Nephron (organoid): ENCODE results near the gene TMBIM1.

Source experiments
- H3K27ac Mint-ChIP-seq, 3 experiments: 2 replicates each; pipeline ENCODE4 v1.8.0; 2020; ENCODE audit warnings: mixed read lengths in 3 of 3, mild to moderate bottlenecking in 2 of 3, moderate library complexity in 1 of 3
- H3K27me3 Mint-ChIP-seq: 2 replicates; pipeline ENCODE4 v1.8.0; 2021; ENCODE audit warnings: low read depth, mild to moderate bottlenecking, moderate library complexity, mixed read lengths
- H3K36me3 Mint-ChIP-seq: 2 replicates; pipeline ENCODE4 v1.8.0; 2020; ENCODE audit warnings: low read depth, mixed read lengths
- H3K4me1 Mint-ChIP-seq: 2 replicates; pipeline ENCODE4 v1.8.0; 2020; ENCODE audit warnings: mixed read lengths
- H3K4me3 Mint-ChIP-seq, 3 experiments: 2 replicates each; pipeline ENCODE4 v1.8.0; 2020; ENCODE audit warnings: mild to moderate bottlenecking in 3 of 3, mixed read lengths in 3 of 3, moderate library complexity in 2 of 3
- H3K9me3 Mint-ChIP-seq: 2 replicates; pipeline ENCODE4 v1.8.0; 2020; ENCODE audit warnings: mixed read lengths
- CTCF ChIP-seq, 3 experiments: fragments of 200-600 bp; sonication (generic); IDR thresholded peaks; one replicate each; pipeline ENCODE4 v1.5.0; 2021; ENCODE audit warnings: antibody characterized with exemption in 3 of 3; ENCODE audit not compliant: unreplicated experiment in 3 of 3

Gene TMBIM1

GRCh38 chr2:218332288-218332687 lies 40.0 kb upstream of the TMBIM1 start:
- Mint-ChIP-seq H3K4me1 (peaks cover 54% of the 10 kb centered on the region), H3K27ac (peak overlapping the region; percentile 86 to 95 (median 88)), H3K36me3 (no peaks in the 10 kb centered on the region), H3K4me3 (no peak overlapping the region), H3K27me3 (peaks cover 5% of the 10 kb centered on the region), H3K9me3 (no peaks in the 10 kb centered on the region)
- TF ChIP-seq CTCF (IDR thresholded peaks at IDR 0.05; ENCODE audit: unreplicated experiment in 3 of 3): no peak

- Mint-ChIP-seq H3K4me1 (peaks cover 59% of the 10 kb centered on the region), H3K27ac (peak overlapping the region; percentile 63 to 95 (median 88)), H3K36me3 (no peaks in the 10 kb centered on the region), H3K4me3 (no peak overlapping the region), H3K27me3 (peaks cover 5% of the 10 kb centered on the region), H3K9me3 (no peaks in the 10 kb centered on the region)
- no peak for TF ChIP-seq CTCF (IDR thresholded peaks at IDR 0.05; ENCODE audit: unreplicated experiment in 3 of 3)
Observed at GRCh38 chr2:218331745-218332144, 39.4 kb upstream of the TMBIM1 start.

DNA sequence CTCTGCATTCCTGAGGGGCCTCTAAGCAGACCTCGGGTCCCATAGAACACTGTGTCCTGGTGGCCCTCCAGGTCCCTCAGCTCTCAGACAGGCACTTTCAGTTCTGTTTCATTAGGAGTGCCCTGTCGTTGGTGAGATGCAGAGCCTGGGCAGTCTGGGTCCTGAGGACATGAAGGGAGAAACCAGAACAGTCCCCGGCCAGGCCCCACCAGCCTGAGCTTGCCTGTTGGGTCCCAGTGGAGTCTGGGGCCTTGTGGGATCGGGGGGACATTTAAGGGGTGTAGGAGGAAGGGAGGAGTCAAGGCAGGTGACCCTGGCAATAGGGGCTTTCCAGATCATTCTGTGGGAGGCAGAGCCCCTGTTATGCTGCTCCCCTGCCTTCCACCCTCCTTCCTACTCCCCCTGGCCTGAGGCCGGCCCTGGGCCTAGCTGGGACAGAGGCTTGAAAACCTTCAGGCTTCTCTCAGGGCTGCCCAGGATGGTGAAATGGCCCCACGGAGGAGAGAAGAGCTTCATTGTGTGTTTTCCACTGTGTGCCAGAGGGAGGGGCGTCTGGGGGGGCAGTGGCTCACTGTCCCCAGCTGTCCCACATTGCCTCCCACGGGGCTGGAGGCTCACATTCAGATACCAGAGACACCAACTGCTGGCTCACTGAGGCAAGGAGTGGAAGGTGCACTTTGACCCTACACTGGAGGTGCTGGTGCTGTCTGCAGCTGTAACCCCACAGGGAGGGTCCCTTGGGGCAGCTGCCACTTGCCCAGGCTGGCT lies 37.7 kb upstream of the TMBIM1 start:
- Mint-ChIP-seq H3K27ac (peak overlapping the region; percentile 36 to 86 (median 60)), H3K9me3 (no peaks in the 10 kb centered on the region), H3K4me1 (peaks cover 72% of the 10 kb centered on the region), H3K4me3 (no peak overlapping the region), H3K36me3 (no peaks in the 10 kb centered on the region), H3K27me3 (peaks cover 9% of the 10 kb centered on the region)
- no peak for TF ChIP-seq CTCF (IDR thresholded peaks at IDR 0.05; ENCODE audit: unreplicated experiment in 3 of 3)

DNA sequence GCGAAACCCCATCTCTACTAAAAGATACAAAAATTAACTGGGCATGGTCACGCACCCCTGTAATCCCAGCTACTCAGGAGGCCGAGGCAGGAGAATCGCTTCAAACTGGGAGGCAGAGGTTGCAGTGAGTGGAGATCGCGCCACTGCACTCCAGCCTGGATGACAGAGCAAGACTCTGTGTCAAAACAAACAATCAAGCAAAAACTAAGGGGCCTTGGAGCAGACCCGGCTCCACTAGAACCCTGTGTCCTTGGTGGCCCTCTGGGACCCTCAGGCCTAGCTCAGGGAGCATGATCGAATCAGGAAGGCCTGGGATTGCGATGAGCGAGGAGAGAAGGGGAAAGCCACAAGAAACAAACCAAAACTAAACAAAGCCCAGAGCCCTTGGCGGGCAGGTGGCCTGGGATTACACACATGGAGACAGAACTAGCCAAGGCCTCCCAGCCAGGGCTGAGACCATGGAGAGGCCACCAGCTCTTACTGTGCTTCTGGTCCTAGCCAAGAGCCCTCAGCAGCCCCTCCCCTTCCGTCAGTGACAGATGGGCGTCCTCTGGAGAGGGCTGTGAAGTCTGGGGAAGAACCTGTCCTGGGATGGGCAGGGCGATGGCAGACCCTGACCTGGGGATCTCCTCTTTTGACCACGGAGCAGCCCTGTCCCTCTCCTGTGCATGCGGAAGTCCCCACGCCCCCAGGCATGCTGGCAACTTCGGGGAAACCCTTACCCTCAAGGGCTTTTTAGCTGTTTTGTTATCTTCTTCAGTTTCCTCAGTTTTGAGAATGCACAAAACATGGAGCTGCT lies 36.9 kb upstream of the TMBIM1 start:
- TF ChIP-seq CTCF (IDR thresholded peaks at IDR 0.05; ENCODE audit: unreplicated experiment in 3 of 3): no peak
- Mint-ChIP-seq H3K27me3 (peaks cover 9% of the 10 kb centered on the region), H3K4me1 (peaks cover 74% of the 10 kb centered on the region), H3K27ac (peak overlapping the region; percentile 36 to 86 (median 71)), H3K4me3 (no peak overlapping the region), H3K36me3 (no peaks in the 10 kb centered on the region), H3K9me3 (no peaks in the 10 kb centered on the region)

DNA sequence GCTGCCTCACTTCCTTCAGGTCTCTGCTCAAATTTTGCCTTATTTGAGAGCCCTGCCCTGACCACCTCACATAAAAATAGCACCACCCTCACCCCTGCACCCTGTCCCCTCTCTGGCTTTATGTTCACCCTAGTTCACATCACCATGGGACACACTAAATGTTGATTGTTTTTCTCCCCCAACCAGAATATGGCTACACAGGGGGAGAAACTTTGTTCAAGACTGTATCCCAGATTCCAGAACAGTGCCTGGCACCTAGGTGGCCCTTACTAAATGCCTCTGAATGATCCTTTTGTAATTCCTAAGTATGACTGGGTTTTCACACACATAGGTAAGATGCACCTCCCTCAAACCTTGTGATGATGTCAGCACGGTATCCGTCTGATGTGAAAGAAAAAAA lies 36.0 kb upstream of the TMBIM1 start:
- H3K36me3 Mint-ChIP-seq: no peaks in the 10 kb centered on the region
- H3K4me1 Mint-ChIP-seq: peaks cover 80% of the 10 kb centered on the region
- no peaks in the 10 kb centered on the region for H3K9me3 Mint-ChIP-seq
- H3K4me3 Mint-ChIP-seq: no peak overlapping the region
- peaks cover 16% of the 10 kb centered on the region for H3K27me3 Mint-ChIP-seq
- no peak for TF ChIP-seq CTCF (IDR thresholded peaks at IDR 0.05; ENCODE audit: unreplicated experiment in 3 of 3)
- peak overlapping the region; percentile 26 to 43 (median 36) for H3K27ac Mint-ChIP-seq
